HL-60/S4 treated with retinoic acid at 250 ng/mL for 4 days and 3 days (cell line): ENCODE measurements around the gene MTUS2.

Source experiments
- in situ Hi-C: fragments of 300-500 bp; cut with MboI; formaldehyde crosslinking; loops from 2 replicates; pipeline ENCODE4 v1.7.0; 2022; ENCODE audit warnings: low sequenced_read_pairs

The MTUS2 gene

GRCh38 chr13:29530901-29531300 lies 710.8 kb downstream of the MTUS2 start:
- in situ Hi-C loops: no loop called here

GRCh38 chr13:29532116-29532515 lies 712.0 kb downstream of the MTUS2 start:
- in situ Hi-C loops: no loop called here

- in situ Hi-C loops: no loop called here
Measured at GRCh38 chr13:29532821-29533220, 712.7 kb downstream of the MTUS2 start.

GRCh38 chr13:29534083-29534482 lies 713.9 kb downstream of the MTUS2 start:
- in situ Hi-C loops: no loop called here

- in situ Hi-C loops: no loop called here
Measured at GRCh38 chr13:29535663-29536655, 715.8 kb downstream of the MTUS2 start.

GRCh38 chr13:29536853-29537252 lies 716.7 kb downstream of the MTUS2 start:
- in situ Hi-C loops: no loop called here

GRCh38 chr13:29537736-29538651 lies 717.9 kb downstream of the MTUS2 start:
- in situ Hi-C loops: no loop called here

GRCh38 chr13:29538652-29539040 lies 718.5 kb downstream of the MTUS2 start:
- in situ Hi-C loops: no loop called here

GRCh38 chr13:29539856-29540255 lies 719.7 kb downstream of the MTUS2 start:
- in situ Hi-C loops: no loop called here

GRCh38 chr13:29540334-29540733 lies 720.2 kb downstream of the MTUS2 start:
- in situ Hi-C loops: no loop called here

GRCh38 chr13:29540799-29541198 lies 720.7 kb downstream of the MTUS2 start:
- in situ Hi-C loops: no loop called here

GRCh38 chr13:29541400-29541799 lies 721.3 kb downstream of the MTUS2 start:
- in situ Hi-C loops: no loop called here

- in situ Hi-C loops: no loop called here
Measured at GRCh38 chr13:29542381-29542780, 722.2 kb downstream of the MTUS2 start.

- in situ Hi-C loops: no loop called here
Measured at GRCh38 chr13:29543230-29544215, 723.4 kb downstream of the MTUS2 start.

- in situ Hi-C loops: no loop called here
Measured at GRCh38 chr13:29545988-29546387, 725.8 kb downstream of the MTUS2 start.

GRCh38 chr13:29546662-29547061 lies 726.5 kb downstream of the MTUS2 start:
- in situ Hi-C loops: no loop called here

GRCh38 chr13:29547153-29547552 lies 727.0 kb downstream of the MTUS2 start:
- in situ Hi-C loops: no loop called here

GRCh38 chr13:29548722-29549121 lies 728.6 kb downstream of the MTUS2 start:
- in situ Hi-C loops: no loop called here

- in situ Hi-C loops: no loop called here
Measured at GRCh38 chr13:29550430-29550988, 730.4 kb downstream of the MTUS2 start.

- in situ Hi-C loops: no loop called here
Measured at GRCh38 chr13:29551214-29551613, 731.1 kb downstream of the MTUS2 start.
